Stimulated activated CD4-positive, alpha-beta T cell treated with anti-CD3 and anti-CD28 coated beads, Interleukin-1b, Interleukin-23, amount 100 ng/mL, for 24 hours (primary cell): ENCODE measurements around the gene MPPE1.
"Not testable (repeated sequence)": the region's sequence is repeated elsewhere in the genome, so short reads cannot be mapped to it uniquely, and the experiment has no call there.

Source experiments
- DNase-seq, 4 experiments: peaks; one replicate each; pipeline ENCODE4 v3.0.0-alpha.2; 2020; ENCODE audit warnings: low read depth in 4 of 4, low spot score in 1 of 4

Gene MPPE1

GRCh38 chr18:11925800-11926481 lies 17.8 kb upstream of the MPPE1 start:
- DNase-seq = no peak

DNA sequence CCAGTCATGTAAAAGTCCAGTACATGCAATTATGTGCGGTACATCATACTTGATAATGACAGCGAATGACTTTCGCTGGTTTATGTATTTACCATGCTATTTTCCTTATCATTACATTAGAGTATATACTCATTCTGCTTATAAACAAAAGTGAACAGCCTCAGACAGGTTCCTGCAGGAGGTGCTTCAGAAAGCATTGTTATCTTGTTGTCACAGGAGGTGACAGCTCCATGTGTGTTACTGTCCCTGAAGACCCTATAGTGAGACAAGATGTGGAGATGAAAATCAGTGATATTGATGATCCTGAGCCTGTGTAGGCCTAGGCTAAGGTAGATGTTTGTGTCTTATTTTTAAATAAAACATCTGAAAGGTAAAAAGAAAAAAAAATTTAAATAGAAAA lies 15.3 kb upstream of the MPPE1 start:
- no peak for DNase-seq

GRCh38 chr18:11919522-11919921 lies 11.4 kb upstream of the MPPE1 start:
- not testable (repeated sequence) for DNase-seq

- DNase-seq = not testable (repeated sequence)
Measured at GRCh38 chr18:11916880-11917279, 8.8 kb upstream of the MPPE1 start.

GRCh38 chr18:11909591-11910026 lies 1.5 kb upstream of the MPPE1 start:
- no peak for DNase-seq

GRCh38 chr18:11909061-11909455 lies 941 bp upstream of the MPPE1 start:
- DNase-seq = peak in 1 of 4 experiments; percentile 17

- DNase-seq = no peak
Measured at GRCh38 chr18:11906926-11907874, 917 bp downstream of the MPPE1 start.

- no peak for DNase-seq
Measured at GRCh38 chr18:11906176-11906575, 1.9 kb downstream of the MPPE1 start.

DNA sequence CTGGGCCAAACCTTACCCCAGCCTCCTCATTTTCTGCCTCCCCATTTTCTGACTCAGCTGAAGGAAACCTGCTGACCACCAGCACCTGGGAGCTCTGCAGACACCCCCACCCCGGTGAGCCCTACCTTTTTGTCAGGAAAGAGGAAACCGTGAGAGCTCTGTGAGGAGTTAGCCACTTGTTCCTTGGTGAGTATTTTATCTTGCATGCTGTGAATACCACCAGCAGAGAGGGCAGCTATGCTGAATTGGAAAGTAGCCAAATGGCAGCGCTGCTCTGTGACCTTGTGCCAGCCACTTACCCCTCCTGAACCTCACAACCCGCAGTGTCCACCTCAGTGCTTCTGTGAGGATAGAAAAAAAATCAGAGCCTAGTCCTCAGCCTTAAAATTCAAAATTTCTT lies 2.5 kb downstream of the MPPE1 start:
- no peak for DNase-seq

GRCh38 chr18:11902522-11903292 lies 5.4 kb downstream of the MPPE1 start:
- no peak for DNase-seq

DNA sequence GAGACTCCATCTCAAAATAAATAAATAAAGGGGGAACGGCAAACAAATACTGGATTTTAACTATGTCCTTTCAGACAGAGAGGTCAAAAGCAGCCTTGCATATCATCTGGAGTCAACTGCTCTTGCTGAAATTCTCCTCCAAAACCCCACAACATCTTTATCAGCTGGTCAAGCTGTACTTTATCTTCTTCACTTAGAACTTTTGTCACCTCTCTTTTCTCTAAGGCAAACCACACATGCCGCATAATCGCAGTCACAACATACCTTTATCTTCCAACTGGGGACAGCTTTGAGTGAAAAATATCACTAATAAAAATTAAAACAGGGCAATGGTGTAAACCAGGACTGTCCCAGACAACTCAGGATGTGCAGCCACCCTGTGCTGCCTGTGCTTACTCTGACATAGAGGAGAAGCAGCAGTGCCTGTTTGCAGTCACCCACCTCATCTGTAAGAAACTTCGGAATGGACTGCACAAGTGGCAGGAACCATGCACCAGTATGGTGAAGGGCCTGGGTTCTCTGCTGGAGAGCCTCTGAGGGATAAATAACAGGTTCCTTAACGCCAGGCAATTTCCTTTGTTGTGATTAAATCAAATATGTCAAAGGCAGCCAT lies 6.2 kb downstream of the MPPE1 start:
- DNase-seq = no peak

- no peak for DNase-seq
Measured at GRCh38 chr18:11899063-11899462, 9.1 kb downstream of the MPPE1 start.

GRCh38 chr18:11897781-11898180 lies 10.3 kb downstream of the MPPE1 start:
- no peak for DNase-seq

DNA sequence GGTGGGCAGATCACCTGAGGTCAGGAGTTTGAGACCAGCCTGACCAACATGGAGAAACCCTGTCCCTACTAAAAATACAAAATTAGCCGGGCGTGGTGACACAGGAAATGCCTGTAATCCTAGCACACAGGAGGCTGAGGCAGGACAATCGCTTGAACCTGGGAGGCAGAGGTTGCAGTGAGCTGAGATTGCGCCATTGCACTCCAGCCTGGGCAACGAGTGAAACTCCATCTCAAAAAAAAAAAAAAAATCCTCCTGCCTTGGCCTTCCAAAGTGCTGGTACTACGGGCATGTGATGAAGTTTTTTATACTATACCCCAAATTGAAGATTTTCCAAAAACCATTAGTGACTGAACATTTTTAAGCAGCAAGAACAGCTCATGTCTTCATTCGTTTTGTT lies 15.7 kb downstream of the MPPE1 start:
- not testable (repeated sequence) for DNase-seq

- no peak for DNase-seq
Measured at GRCh38 chr18:11891737-11892136, 16.4 kb downstream of the MPPE1 start.

DNA sequence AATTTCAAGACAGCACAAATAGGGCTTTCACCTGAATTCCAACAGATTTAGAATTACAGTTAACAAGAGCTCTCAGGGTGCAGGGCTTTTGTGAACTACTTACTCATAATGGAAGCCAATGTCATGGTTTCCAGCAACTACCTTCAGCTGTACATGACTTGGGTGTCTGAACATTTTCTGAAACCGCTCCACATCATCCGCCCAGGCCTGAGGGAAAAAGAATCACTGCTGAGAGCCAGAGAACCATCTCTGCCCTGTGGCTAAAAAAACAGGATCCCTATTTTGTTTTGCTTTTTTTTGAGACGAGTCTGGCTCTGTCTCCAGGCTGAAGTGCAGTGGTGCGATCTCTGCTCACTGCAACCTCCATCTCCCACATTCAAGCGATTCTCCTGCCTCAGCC lies 18.8 kb downstream of the MPPE1 start:
- DNase-seq = no peak

GRCh38 chr18:11888726-11889125 lies 19.4 kb downstream of the MPPE1 start:
- DNase-seq = no peak

DNA sequence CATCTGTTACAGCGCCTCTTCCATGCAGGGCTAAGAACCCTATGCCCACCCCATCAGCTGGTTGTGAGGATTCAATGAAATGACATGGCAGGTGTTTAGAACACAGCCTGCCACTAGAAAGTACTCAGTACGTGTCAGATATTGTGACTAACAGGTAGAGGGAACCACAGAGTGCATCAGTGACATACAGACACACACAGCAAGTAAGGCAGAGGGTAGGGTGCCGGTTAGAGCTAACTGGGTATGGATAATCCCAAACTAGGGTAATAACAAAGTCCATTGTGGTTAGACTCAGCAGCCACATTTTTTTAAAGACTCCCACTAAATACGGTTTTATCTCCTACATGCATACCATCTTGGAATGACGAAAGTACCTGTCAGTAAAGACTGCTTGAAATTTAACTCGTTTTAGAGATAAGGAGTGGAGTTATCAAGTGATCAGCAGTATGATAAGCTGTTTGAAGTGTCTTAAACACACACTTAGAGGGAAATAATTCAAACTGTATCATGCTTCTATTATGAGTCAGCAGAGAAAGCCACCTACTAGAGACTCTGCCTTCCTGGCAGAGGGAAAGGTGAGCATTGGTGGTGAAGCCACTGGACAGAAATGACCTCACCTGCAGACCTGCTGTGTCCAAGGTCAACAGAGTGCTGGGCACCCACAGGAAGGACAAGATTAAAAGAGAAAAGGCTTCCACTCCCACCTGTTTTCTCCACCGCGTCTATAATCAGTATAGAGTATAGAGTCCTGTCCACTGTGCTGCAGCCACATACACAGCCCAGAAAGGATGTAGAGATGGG lies 20.6 kb downstream of the MPPE1 start:
- DNase-seq = no peak

DNA sequence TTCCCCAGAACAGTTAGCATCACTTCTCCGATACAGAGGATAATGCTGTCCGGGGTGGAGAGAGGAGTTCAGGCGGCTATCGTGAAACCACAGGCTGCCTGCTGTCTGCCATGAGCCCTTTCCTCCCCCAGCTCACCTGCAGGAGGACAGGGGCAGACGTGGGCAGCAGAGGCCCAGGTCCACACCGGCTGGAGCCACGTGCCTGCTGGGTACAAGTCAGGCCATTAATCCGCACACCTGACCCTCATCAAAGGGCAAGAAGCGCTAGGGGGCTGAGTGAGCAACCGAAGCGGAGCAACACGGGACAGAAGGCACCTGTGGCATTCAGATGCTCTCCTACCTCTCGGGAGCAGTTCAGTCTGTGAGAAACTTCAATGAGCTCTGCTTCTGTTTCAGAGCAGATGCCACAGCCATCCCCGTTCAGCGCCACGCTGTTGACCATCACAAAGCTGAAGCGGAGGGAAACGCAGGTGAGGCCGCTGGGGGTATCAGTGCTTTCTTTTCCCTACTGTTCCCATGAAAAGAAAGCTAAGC lies 21.5 kb downstream of the MPPE1 start:
- DNase-seq = no peak
